Activated CD4-positive, alpha-beta T cell treated with anti-CD3 and anti-CD28 coated beads, Interleukin-2, amount 10 ng/mL, durations not matched to agents 7 days and 5 days (primary cell): ENCODE measurements around the gene ATMIN. TPM values are rescaled to one million over a fixed set of nuclear protein-coding genes. Genes with fewer than 3 reads are reported as not detected.

Experiments used
- CTCF ChIA-PET: fragments of 350-600 bp; sonication (Branson Sonifier 250); formaldehyde crosslinking; loops from one replicate; lab custom pipeline; 2021; ENCODE audit warnings: antibody characterized with exemption; lab: Charles Lee
- POLR2A ChIA-PET: fragments of 350-600 bp; sonication (Branson Sonifier 250); formaldehyde crosslinking; loops from one replicate; lab custom pipeline; 2021; ENCODE audit warnings: antibody characterized with exemption; lab: Charles Lee
- DNase-seq: peaks from one replicate; pipeline ENCODE4 v3.0.0-alpha.2; 2020
- H3K27ac Mint-ChIP-seq: one replicate; pipeline ENCODE4 v1.8.0; 2021; ENCODE audit warnings: mild to moderate bottlenecking, moderate library complexity, mixed read lengths
- H3K27me3 Mint-ChIP-seq: one replicate; pipeline ENCODE4 v1.8.0; 2021; ENCODE audit warnings: mixed read lengths
- H3K36me3 Mint-ChIP-seq: one replicate; pipeline ENCODE4 v1.8.0; 2021; ENCODE audit warnings: low read depth, mixed read lengths
- H3K4me1 Mint-ChIP-seq: one replicate; pipeline ENCODE4 v1.8.0; 2021; ENCODE audit warnings: mixed read lengths
- H3K4me3 Mint-ChIP-seq: one replicate; pipeline ENCODE4 v1.8.0; 2021; ENCODE audit warnings: mild to moderate bottlenecking, moderate library complexity, mixed read lengths
- H3K9me3 Mint-ChIP-seq: one replicate; pipeline ENCODE4 v1.8.0; 2021; ENCODE audit warnings: mixed read lengths
- total RNA-seq, 2 experiments: library from RNA; stranded (reverse); gene quantifications; one replicate each; pipeline ENCODE4 v1.2.3, GENCODE V29; 2021

ATMIN gene
- total RNA-seq, 2 experiments from 2014 or later: 28.3 to 37.0 TPM

DNA sequence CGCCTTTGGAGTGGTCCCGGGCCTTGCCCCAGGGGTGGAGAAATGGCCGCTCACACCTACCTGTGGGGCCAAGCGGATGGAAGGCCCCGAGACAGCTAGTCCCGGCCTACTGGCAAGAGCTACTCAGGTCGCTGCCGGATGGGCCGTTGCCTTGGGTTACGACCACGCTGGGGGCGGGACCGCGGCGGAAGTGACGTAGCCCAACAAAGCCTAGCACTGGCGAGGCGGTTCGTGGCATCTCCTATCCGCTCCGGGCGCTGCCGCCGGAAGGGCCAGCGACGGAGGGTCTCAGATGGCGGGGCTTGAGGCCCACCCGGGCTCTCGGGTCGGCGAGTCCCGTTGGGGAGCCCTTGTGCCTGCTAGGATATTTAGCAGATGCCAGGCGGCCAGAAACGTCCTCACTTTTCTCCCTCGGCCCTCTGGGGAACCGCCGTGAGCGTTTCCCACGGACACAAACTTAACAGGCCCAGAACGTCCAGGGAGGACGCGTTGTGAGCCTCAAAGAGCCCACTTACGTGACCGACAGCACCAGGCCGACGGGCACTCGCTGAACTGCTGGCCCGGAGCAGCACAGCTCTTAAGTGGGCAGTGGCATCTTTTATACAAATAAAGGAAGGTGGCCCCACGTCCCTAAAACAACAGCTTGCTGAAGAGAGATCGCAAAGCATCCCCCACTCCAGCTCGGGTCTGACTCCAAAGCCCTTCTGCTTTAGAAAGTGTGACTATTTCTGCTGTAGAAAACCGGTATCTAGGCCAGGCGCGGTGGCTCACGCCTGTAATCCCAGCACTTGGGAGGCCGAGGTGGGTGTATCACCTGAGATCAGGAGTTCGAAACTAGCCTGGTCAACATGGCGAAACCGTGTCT, 41.7 kb downstream of the ATMIN start, which contains the start of gene C16orf46:
C16orf46 (minus strand) TSS at position 163 of the 865 bp plus-strand sequence. CDS start 13,283 bp downstream, outside the sequence.
- peak within 1 kb of the TSS; percentile 20 for H3K4me3 Mint-ChIP-seq
- ChIA-PET POLR2A (interaction anchor here (0.6 kb wide), 1 partner anchor 70 kb away, joined by 3 read pairs; the partner anchor contains the start of genes CENPN and CMC2), CTCF (interaction anchor here (0.6 to 1.3 kb wide), 5 partner anchors 41 to 620 kb away, joined by 3 to 7 read pairs (median 4); partner anchors contain the start of gene ATMIN)
- peaks cover 24% of the 10 kb centered on the region for H3K4me1 Mint-ChIP-seq
- H3K9me3 Mint-ChIP-seq: no peaks in the 10 kb centered on the region
- H3K36me3 Mint-ChIP-seq: no peaks in the 10 kb centered on the region
- peak; percentile 98 for DNase-seq
- H3K27me3 Mint-ChIP-seq: peaks cover 2% of the 10 kb centered on the region
- no peak within 1 kb of the TSS for H3K27ac Mint-ChIP-seq

DNA sequence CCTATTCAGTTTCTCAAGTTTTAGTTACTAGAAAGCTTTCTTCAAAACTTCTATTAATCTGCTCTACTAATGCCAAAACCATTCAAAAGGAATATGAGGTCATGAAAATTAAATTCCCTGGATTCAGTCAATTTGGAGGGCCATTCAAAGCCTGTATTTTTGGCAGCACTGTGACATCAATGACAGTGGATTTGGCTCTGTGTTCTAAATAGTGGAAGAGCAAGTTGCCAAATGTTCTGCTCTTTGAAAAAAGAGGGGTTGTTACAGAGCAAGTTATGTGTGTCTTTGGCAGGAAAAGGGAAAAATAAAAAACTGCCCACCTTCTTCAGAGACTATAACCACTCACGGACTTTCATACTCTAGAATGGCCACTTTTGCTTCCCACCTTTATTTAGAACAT, 44.6 kb downstream of the ATMIN start:
- Mint-ChIP-seq H3K4me3 (no peak overlapping the region), H3K9me3 (no peaks in the 10 kb centered on the region), H3K4me1 (peaks cover 14% of the 10 kb centered on the region), H3K27me3 (no peaks in the 10 kb centered on the region), H3K27ac (no peak overlapping the region), H3K36me3 (no peaks in the 10 kb centered on the region)
- ChIA-PET POLR2A (no interaction called here), CTCF (interaction anchor here (0.6 kb wide), 1 partner anchor 44 kb away, joined by 3 read pairs; the partner anchor contains the start of gene ATMIN)
- no peak for DNase-seq

DNA sequence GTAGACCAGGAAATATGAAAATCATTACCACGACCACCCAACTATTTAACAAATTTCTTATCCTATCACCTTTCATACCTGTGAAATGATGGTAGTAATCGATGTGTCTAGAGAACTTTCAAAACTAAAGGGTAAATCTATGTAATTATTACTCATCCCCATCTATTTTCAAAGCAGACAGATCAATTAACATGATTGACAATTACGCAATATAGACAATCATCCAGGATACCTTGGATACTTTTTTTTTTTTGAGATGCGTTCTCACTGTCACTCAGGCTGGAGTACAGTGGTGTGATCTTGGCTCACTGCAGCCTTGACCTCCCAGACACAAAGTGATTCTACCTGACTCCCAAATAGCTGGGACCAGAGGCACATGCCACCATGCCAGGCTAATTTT, 45.4 kb downstream of the ATMIN start:
- no peaks in the 10 kb centered on the region for H3K36me3 Mint-ChIP-seq
- H3K27ac Mint-ChIP-seq: no peak overlapping the region
- ChIA-PET CTCF (no interaction called here), POLR2A (no interaction called here)
- H3K9me3 Mint-ChIP-seq: no peaks in the 10 kb centered on the region
- no peak for DNase-seq
- H3K4me3 Mint-ChIP-seq: no peak overlapping the region
- H3K4me1 Mint-ChIP-seq: peaks cover 9% of the 10 kb centered on the region
- H3K27me3 Mint-ChIP-seq: no peaks in the 10 kb centered on the region

DNA sequence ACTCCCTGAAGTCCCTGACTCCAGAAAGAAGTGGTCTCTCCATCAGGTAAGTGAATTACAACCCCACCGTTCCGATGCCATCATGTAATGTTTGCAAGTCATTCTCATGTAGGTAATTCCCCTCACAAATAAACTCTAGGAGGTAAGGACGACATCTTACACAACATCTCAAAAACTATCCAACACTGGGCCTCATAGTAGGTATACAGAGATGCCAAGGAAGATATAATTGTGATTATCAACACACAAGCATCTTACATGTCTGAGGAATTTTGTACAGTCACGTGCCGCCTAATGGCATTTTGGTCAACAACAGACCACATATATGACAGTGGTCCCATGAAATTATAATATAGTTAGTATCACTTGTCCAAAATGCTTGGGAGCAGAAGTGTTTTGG, 53.2 kb downstream of the ATMIN start:
- Mint-ChIP-seq H3K27me3 (no peaks in the 10 kb centered on the region), H3K36me3 (no peaks in the 10 kb centered on the region), H3K4me3 (no peak overlapping the region), H3K4me1 (no peaks in the 10 kb centered on the region), H3K27ac (no peak overlapping the region), H3K9me3 (no peaks in the 10 kb centered on the region)
- ChIA-PET CTCF (no interaction called here), POLR2A (no interaction called here)
- DNase-seq: no peak

DNA sequence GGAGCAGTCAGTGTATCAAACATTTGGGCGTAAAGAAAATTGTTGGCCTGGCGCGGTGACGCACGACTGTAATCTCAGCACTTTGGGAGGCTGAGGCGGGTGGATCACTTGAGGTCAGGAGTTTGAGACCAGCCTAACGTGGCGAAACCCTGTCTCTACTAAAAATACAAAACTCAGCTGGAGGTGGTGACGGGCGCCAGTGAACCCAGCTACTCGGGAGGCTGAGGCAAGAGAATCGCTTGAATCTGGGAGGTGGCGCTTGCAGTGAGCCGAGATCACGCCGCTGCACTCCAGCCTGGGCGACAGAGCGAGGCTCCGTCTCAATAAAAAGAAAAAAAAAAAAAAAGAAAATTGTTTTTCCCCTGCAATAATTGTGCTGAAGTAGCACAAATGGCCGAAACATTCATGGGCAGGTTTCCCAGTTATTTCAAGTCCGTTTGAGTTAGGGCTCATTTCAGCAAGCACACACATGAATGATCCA, 59.2 kb downstream of the ATMIN start:
- DNase-seq: no peak
- CTCF ChIA-PET: interaction anchor here (0.6 to 0.7 kb wide), 2 partner anchors 274 to 1238 kb away, joined by 3 read pairs; no protein-coding TSS in a partner anchor
- H3K4me3 Mint-ChIP-seq: peak overlapping the region; percentile 73
- no peaks in the 10 kb centered on the region for H3K36me3 Mint-ChIP-seq
- POLR2A ChIA-PET: no interaction called here
- peaks cover 3% of the 10 kb centered on the region for H3K9me3 Mint-ChIP-seq
- no peak overlapping the region for H3K27ac Mint-ChIP-seq
- H3K27me3 Mint-ChIP-seq: no peaks in the 10 kb centered on the region
- H3K4me1 Mint-ChIP-seq: peaks cover 16% of the 10 kb centered on the region

DNA sequence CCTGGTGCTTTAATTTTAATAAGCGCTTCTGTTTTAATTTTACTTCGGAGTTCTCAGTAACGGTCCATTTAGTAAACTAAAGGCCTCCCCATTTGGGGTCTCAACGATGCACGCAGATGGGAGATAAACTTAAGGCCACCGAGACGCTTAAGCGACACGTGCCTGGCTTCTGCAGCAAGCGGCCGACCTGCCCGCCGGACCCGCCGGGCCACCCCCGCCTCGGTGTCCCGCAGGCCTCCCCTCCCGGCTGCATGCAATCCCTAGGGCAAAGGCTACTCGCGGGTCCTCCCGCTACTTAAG, 60.0 kb downstream of the ATMIN start:
- ChIA-PET POLR2A (no interaction called here), CTCF (interaction anchor here (0.6 to 0.7 kb wide), 2 partner anchors 275 to 1237 kb away, joined by 3 read pairs; no protein-coding TSS in a partner anchor)
- DNase-seq: no peak
- Mint-ChIP-seq H3K4me1 (peaks cover 16% of the 10 kb centered on the region), H3K4me3 (peak overlapping the region; percentile 73), H3K27me3 (no peaks in the 10 kb centered on the region), H3K9me3 (peaks cover 3% of the 10 kb centered on the region), H3K36me3 (no peaks in the 10 kb centered on the region), H3K27ac (peak overlapping the region; percentile 50)

DNA sequence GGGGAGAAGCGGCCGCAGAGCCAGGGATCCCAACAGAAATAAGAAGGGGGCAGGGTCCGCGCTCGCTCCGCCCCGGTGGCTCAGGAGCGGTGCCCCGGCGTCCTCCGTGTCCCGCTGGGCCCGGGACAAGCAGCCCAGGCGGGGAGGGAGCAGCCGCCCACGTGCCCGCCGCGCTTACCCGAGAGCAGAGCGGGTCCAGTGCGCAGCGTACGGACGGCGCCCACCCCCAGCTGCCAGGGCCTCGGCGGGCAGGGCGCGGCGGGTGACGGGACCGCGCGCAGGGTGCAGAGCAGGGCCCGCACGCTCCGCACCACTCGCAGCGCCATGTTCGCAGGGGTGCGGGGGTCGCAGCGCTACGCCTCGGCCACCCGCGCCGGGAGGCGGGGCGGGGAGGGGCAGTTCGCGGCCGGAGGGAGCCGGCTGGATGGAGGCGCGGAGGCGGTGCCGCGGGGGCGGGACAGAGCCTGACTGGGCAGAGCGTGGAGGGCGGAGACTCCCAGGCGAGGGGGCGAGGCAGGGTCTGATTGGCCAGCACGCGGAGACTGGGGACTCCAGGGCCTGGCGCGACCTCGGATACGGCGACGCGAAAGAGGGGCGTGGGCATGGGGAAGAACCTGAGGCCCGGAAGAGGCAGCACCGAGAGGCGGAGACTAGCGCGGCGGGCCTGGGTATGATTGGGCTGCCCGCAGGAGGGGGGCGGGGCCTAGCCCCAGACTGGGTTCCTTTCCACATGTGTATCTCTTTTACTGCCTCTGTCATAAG, 60.5 kb downstream of the ATMIN start, which contains the start of gene GCSH:
GCSH (minus strand) TSS at position 443 of the 762 bp plus-strand sequence; CDS start at position 326, 117 bp downstream.
- H3K27ac Mint-ChIP-seq: peak within 1 kb of the TSS; percentile 50
- H3K9me3 Mint-ChIP-seq: peaks cover 3% of the 10 kb centered on the region
- no peaks in the 10 kb centered on the region for H3K27me3 Mint-ChIP-seq
- POLR2A ChIA-PET: no interaction called here
- CTCF ChIA-PET: no interaction called here
- H3K36me3 Mint-ChIP-seq: no peaks in the 10 kb centered on the region
- peak within 1 kb of the TSS; percentile 77 for H3K4me3 Mint-ChIP-seq
- peak; percentile 99 for DNase-seq
- H3K4me1 Mint-ChIP-seq: peaks cover 16% of the 10 kb centered on the region

DNA sequence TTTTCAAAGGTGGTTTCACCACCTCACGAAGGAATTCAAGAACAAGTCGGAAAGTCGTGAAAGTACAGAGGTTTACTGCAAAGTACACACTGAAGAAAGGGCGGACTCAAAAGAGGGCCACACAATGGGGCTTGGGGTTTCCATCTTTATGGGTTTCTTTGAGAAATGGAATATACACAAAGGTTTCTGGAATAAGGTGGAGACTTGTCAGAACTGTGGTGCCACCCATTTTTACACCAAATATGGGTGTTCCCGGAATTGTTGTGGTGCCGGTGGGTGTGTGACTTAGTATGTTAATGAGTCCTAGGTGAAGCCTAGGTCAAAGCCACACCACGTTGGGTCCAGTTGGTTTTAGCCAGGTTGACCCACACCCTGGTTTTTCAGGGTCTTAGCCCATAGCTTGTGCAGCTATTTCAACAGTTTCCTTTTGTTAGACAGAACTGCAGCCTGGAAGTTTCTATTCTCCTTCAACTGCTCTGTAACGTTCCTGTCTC, 61.1 kb downstream of the ATMIN start:
- POLR2A ChIA-PET: no interaction called here

More for the DNA sequence above, 61.1 kb downstream of the ATMIN start:
- CTCF ChIA-PET: interaction anchor here (1.3 kb wide), 1 partner anchor 19 kb away, joined by 3 read pairs; no protein-coding TSS in a partner anchor
- no peaks in the 10 kb centered on the region for H3K27me3 Mint-ChIP-seq
- peaks cover 3% of the 10 kb centered on the region for H3K9me3 Mint-ChIP-seq
- H3K4me3 Mint-ChIP-seq: peak overlapping the region; percentile 77
- H3K36me3 Mint-ChIP-seq: no peaks in the 10 kb centered on the region
- peaks cover 16% of the 10 kb centered on the region for H3K4me1 Mint-ChIP-seq
- H3K27ac Mint-ChIP-seq: peak overlapping the region; percentile 3
- DNase-seq: no peak

Other genes starting within 250 kb of the ATMIN start
- gene CDYL2, start 231.2 kb upstream of the ATMIN start, total RNA-seq: 10 to 100 TPM; 40.7 to 49.0 TPM
- gene CMC2, start 29.0 kb upstream of the ATMIN start, total RNA-seq: 10 to 100 TPM; 90.3 to 99.7 TPM
- gene CENPN, start 28.6 kb upstream of the ATMIN start, total RNA-seq: 10 to 100 TPM; 53.7 to 55.3 TPM
- under 1 TPM in 1 of 2 experiments, not detected in 1; 0.17 TPM for gene C16orf46, start 41.4 kb downstream of the ATMIN start, total RNA-seq
- 10 to 100 TPM in 1 of 2 experiments, 1 to 10 TPM in 1; 7.0 to 11.0 TPM for gene GCSH, start 60.6 kb downstream of the ATMIN start, total RNA-seq
- not detected for gene BCO1, start 202.8 kb downstream of the ATMIN start, total RNA-seq